Neutrophil (primary cell): ENCODE measurements around the gene CDK12.
A peak's percentile ranks its signal among the peaks of the same experiment; 100 is the strongest.
"Not testable (repeated sequence)": the region's sequence is repeated elsewhere in the genome, so short reads cannot be mapped to it uniquely, and the experiment has no call there.

ENCODE experiments used
- H3K27ac ChIP-seq: fragments of 200-600 bp; sonication (generic); 2 replicates; pipeline ENCODE4 v1.5.1; 2016; ENCODE audit warnings: mild to moderate bottlenecking, moderate library complexity
- H3K27me3 ChIP-seq: fragments of 200-600 bp; sonication (generic); 2 replicates; pipeline ENCODE4 v1.6.0; 2016; ENCODE audit warnings: mild to moderate bottlenecking
- H3K36me3 ChIP-seq: fragments of 200-600 bp; sonication (generic); 2 replicates; pipeline ENCODE4 v1.5.1; 2017
- H3K4me1 ChIP-seq, 2 experiments: fragments of 200-600 bp in 1 of 2; sonication (generic) in 1 of 2; 1 replicate in 1 of 2; 2 replicates in 1 of 2; pipeline versions ENCODE4 v1.5.1 to v1.6.1; 2013 to 2016; ENCODE audit warnings: low read depth in 1 of 2, low read length in 1 of 2, mild to moderate bottlenecking in 1 of 2, moderate library complexity in 1 of 2; ENCODE audit not compliant: control insufficient read depth in 1 of 2, insufficient read depth in 1 of 2
- H3K4me3 ChIP-seq, 2 experiments: fragments of 200-600 bp in 1 of 2; sonication (generic) in 1 of 2; 1 replicate in 1 of 2; 2 replicates in 1 of 2; pipeline ENCODE4 v1.5.1; 2013 to 2016; ENCODE audit warnings: low read depth in 1 of 2, low read length in 1 of 2, mild to moderate bottlenecking in 1 of 2, moderate library complexity in 1 of 2
- H3K9me3 ChIP-seq: fragments of 200-600 bp; sonication (generic); 2 replicates; pipeline ENCODE4 v1.5.1; 2016
- TF ChIP-seq, protein P1 (sequence below): fragments of 200-600 bp; sonication (generic); IDR thresholded peaks from 2 replicates; pipeline ENCODE4 v1.5.1; 2016; ENCODE audit warnings: antibody characterized with exemption

The CDK12 gene

DNA sequence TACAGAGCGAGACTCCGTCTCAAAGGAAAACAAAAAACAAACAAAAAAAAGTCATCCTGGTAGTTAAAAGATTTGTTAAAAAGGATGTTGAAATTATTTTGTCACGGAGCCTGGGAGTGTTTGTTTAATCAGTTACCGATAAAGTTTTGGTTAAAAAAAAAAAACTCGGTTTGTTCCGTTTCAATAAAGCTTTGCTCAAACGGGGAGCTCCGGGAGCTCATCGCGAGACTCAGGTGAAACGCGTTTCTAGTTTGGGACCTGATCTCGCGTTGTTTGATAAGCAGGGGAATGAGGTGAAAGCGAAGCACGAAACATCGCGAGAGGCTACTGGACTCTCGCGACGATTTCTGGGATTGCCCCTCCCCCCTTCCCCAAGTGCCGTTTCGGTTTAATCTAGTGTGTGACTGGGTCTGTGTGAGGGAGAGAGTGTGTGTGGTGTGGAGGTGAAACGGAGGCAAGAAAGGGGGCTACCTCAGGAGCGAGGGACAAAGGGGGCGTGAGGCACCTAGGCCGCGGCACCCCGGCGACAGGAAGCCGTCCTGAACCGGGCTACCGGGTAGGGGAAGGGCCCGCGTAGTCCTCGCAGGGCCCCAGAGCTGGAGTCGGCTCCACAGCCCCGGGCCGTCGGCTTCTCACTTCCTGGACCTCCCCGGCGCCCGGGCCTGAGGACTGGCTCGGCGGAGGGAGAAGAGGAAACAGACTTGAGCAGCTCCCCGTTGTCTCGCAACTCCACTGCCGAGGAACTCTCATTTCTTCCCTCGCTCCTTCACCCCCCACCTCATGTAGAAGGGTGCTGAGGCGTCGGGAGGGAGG, at the start of gene CDK12:
TSS of gene CDK12 (plus strand) at position 374 of the 813 bp plus-strand sequence. CDS start 586 bp downstream, outside the sequence.
- H3K4me3 ChIP-seq = peak within 1 kb of the TSS; percentile 79 to 91
- peaks cover 33 to 40% of the 10 kb centered on the region in 2 experiments for H3K4me1 ChIP-seq
- H3K27me3 ChIP-seq = no peaks in the 10 kb centered on the region
- TF ChIP-seq, protein P1, sequence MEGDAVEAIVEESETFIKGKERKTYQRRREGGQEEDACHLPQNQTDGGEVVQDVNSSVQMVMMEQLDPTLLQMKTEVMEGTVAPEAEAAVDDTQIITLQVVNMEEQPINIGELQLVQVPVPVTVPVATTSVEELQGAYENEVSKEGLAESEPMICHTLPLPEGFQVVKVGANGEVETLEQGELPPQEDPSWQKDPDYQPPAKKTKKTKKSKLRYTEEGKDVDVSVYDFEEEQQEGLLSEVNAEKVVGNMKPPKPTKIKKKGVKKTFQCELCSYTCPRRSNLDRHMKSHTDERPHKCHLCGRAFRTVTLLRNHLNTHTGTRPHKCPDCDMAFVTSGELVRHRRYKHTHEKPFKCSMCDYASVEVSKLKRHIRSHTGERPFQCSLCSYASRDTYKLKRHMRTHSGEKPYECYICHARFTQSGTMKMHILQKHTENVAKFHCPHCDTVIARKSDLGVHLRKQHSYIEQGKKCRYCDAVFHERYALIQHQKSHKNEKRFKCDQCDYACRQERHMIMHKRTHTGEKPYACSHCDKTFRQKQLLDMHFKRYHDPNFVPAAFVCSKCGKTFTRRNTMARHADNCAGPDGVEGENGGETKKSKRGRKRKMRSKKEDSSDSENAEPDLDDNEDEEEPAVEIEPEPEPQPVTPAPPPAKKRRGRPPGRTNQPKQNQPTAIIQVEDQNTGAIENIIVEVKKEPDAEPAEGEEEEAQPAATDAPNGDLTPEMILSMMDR = peak; percentile 15
- peaks cover 4% of the 10 kb centered on the region for H3K36me3 ChIP-seq
- no peaks in the 10 kb centered on the region for H3K9me3 ChIP-seq
- H3K27ac ChIP-seq = peak within 1 kb of the TSS; percentile 99

DNA sequence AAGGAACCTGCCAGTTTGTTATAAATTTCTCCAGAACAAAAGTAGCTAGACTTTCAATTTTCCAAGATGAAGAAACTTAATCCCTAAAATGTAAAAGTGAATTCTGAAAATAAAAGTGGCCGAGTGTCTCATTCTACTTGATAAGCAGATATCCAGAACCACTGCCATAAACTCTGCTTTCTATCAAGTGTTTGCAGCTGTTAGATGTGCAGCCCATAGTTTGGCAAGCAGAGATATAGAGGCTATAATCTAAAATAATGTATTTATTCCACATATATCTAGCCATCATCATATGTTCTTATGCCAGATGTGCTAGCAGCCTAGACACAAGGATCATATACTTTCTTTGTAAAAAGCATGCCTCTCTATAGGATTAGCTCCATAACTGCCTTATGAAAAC, 45.1 kb upstream of the CDK12 start:
- Histone ChIP-seq H3K27ac (no peak overlapping the region), H3K27me3 (no peaks in the 10 kb centered on the region), H3K36me3 (peaks cover 82% of the 10 kb centered on the region), H3K9me3 (no peaks in the 10 kb centered on the region), H3K4me1 (no peaks in the 10 kb centered on the region), H3K4me3 (no peak overlapping the region)
- TF ChIP-seq, protein P1 = no peak

DNA sequence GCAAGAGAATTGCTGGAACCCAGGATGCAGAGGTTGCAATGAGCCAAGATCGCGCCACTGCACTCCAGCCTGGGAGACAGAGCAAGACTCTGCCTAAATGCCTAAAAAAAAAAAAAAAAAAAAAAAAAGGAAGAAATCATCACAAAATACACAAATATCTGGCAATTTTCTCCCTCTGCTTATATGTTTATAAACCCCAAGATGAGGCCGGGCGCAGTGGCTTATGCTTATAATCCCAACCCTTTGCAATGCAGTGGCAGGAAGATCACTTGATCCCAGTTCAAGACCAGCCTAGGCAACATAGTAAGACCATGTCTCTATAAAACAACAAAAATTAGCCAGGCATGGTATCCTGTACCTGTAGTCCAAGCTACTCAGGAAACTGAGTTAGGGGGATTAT, 31.7 kb upstream of the CDK12 start:
- TF ChIP-seq, protein P1 = no peak

DNA sequence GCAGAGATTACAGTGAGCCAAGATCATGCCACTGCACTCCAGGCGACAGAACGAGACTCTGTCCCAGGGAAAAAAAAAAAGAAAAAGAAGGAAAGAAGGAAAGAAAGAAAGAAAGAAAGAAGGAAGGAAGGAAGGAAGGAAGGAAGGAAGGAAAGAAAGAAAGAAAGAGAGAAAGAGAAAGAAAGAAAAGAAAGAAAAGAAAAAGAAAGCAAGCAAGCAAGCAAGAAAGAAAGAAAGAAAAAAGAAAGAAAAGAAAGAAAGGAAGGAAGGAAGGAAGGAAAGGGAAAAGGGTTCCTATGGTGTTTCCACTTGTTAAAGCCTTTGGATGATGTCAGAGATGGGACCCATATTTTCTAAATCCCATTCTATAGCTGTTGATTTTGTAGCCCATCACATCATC, 21.4 kb upstream of the CDK12 start:
- not testable (repeated sequence) for H3K4me1 ChIP-seq, H3K27me3 ChIP-seq, H3K27ac ChIP-seq, H3K9me3 ChIP-seq, H3K4me3 ChIP-seq
- peaks cover 87% of the 10 kb centered on the region for H3K36me3 ChIP-seq

More for the DNA sequence above, 31.7 kb upstream of the CDK12 start:
- no peak overlapping the region for H3K4me3 ChIP-seq
- no peaks in the 10 kb centered on the region for H3K4me1 ChIP-seq
- H3K27ac ChIP-seq = no peak overlapping the region
- no peaks in the 10 kb centered on the region for H3K9me3 ChIP-seq
- no peaks in the 10 kb centered on the region for H3K27me3 ChIP-seq
- peaks cover 91% of the 10 kb centered on the region for H3K36me3 ChIP-seq

DNA sequence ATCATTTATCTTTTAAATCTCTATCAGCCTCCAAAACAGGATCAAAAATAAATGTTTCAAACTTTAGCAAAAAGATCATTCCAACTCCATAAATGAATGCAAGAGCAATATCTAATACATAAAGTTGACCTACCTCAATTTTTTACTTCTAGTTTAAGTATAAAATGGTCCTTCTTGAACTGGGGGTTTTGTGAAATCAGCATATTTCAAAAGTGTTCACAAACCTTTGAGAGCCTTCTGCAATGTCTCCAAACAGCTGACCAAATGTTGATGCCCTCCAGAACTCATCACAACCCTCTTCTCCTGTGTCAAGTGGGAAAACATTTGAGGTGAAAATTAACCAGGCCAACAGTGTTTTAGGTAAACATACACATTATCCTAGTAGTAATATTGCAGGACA, 18.0 kb upstream of the CDK12 start:
- TF ChIP-seq, protein P1 = no peak
- no peak overlapping the region for H3K27ac ChIP-seq
- H3K27me3 ChIP-seq = no peaks in the 10 kb centered on the region
- no peak overlapping the region for H3K4me3 ChIP-seq
- no peaks in the 10 kb centered on the region for H3K4me1 ChIP-seq
- no peaks in the 10 kb centered on the region for H3K9me3 ChIP-seq
- peaks cover 82% of the 10 kb centered on the region for H3K36me3 ChIP-seq

DNA sequence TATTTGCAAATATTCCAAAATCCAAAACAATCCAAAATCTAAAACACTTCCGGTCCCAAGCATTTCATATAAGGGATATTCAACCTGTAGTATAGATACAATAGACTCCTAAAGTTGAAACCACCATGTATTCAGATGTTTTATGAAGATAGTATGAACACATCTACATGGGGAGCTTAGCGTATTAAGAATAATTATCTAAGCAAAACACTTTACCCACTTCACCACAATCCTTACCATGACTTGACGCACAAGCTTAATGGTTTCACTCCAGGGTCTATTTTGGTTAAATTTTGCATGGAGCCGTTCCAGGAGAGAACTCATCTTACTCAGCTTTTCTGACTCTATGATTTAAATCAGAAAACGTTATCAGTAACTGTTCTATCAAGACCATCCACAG, 13.7 kb upstream of the CDK12 start:
- Histone ChIP-seq H3K9me3 (no peaks in the 10 kb centered on the region), H3K27me3 (no peaks in the 10 kb centered on the region), H3K4me3 (no peak overlapping the region), H3K36me3 (peaks cover 44% of the 10 kb centered on the region), H3K27ac (no peak overlapping the region), H3K4me1 (peaks cover 11 to 16% of the 10 kb centered on the region in 2 experiments)
- TF ChIP-seq, protein P1 = no peak
